ENCODE data around the gene KRT9. TPM values are rescaled to one million over a fixed set of nuclear protein-coding genes. Genes with fewer than 3 reads are reported as not detected.
"Not testable (repeated sequence)": the region's sequence is repeated elsewhere in the genome, so short reads cannot be mapped to it uniquely, and the experiment has no call there.

The KRT9 gene
- total RNA-seq, 2 donors from 2014 or later: not detected

DNA sequence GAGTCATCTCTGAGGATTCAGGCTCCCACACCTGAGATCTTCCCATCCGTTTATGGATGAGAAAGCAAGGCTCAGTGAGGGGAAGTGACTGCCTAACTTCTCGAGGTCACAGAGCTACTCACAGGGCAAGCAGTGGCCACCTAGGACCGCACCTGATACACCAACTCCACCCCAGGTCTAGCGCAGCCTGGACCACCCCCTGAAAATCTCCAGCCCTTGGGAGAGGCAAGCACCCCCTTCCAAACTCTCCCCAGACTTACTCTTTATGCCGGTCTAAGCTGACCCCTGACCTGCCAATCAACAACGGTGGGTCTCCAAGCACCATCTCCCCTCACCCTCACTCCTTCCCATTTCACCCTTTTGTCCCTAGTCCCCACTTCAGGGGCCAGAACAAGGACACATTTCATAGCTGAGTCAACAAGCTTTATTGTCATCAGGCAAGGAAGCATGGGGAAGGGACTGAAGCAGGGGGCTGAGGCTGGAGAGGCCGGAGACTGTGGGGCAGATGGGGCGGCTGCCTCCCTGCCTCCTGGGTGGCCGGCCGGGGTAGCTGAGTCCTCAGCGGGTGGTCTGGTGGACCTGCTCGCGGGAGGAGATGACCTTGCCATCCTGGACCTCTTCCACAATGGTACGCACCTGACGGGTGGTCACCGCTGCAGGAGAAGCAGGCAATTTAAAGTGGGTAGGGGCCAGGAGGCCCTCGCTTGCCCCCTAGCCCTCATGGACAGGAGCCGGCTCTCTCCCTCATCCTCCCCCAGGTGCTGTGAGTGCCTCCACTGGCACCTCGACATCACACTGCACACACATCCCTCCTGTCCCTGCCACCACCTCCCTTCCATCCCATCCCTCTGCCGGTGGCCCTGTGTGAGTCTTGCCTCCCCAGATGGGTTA lies 47.4 kb upstream of the KRT9 start:
- ATAC-seq (no peak), DNase-seq (no peak)
- Histone ChIP-seq H3K4me3 (no peak overlapping the region), H3K4me1 (no peaks in the 10 kb centered on the region), H3K9me3 (no peaks in the 10 kb centered on the region), H3K36me3 (replicated peaks in 1 of 2; ENCODE audit: insufficient read depth in 1 of 2, low read depth in 2 of 2) (no peaks in the 10 kb centered on the region), H3K27me3 (no peaks in the 10 kb centered on the region), H3K27ac (no peak overlapping the region)
- TF ChIP-seq POLR2A (IDR thresholded peaks at IDR 0.05): no peak
- TF ChIP-seq, protein P1, sequence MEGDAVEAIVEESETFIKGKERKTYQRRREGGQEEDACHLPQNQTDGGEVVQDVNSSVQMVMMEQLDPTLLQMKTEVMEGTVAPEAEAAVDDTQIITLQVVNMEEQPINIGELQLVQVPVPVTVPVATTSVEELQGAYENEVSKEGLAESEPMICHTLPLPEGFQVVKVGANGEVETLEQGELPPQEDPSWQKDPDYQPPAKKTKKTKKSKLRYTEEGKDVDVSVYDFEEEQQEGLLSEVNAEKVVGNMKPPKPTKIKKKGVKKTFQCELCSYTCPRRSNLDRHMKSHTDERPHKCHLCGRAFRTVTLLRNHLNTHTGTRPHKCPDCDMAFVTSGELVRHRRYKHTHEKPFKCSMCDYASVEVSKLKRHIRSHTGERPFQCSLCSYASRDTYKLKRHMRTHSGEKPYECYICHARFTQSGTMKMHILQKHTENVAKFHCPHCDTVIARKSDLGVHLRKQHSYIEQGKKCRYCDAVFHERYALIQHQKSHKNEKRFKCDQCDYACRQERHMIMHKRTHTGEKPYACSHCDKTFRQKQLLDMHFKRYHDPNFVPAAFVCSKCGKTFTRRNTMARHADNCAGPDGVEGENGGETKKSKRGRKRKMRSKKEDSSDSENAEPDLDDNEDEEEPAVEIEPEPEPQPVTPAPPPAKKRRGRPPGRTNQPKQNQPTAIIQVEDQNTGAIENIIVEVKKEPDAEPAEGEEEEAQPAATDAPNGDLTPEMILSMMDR (IDR thresholded peaks at IDR 0.05): no peak
- intact Hi-C loops (cut with DNase I): no loop called here
- WGBS, 2 donors: 40 to 65% methylated on average over 8 to 19 of the region's 20 CpGs

GRCh38 chr17:41618341-41619035 lies 46.6 kb upstream of the KRT9 start:
- intact Hi-C loops (cut with DNase I): no loop called here
- no peak overlapping the region for H3K27ac ChIP-seq
- no peaks in the 10 kb centered on the region for H3K27me3 ChIP-seq
- no peaks in the 10 kb centered on the region for H3K4me1 ChIP-seq
- H3K4me3 ChIP-seq: no peak overlapping the region
- 52 to 58% methylated on average over 8 to 13 of the region's 13 CpGs for WGBS, 2 donors
- ATAC-seq (no peak), DNase-seq (no peak)
- no peaks in the 10 kb centered on the region for H3K36me3 ChIP-seq (replicated peaks in 1 of 2; ENCODE audit: insufficient read depth in 1 of 2, low read depth in 2 of 2)
- TF ChIP-seq POLR2A (IDR thresholded peaks at IDR 0.05): no peak
- TF ChIP-seq, protein P1 (IDR thresholded peaks at IDR 0.05): no peak
- H3K9me3 ChIP-seq: no peaks in the 10 kb centered on the region

- Histone ChIP-seq H3K9me3 (no peaks in the 10 kb centered on the region), H3K27me3 (no peaks in the 10 kb centered on the region), H3K4me1 (no peaks in the 10 kb centered on the region), H3K36me3 (replicated peaks in 1 of 2; ENCODE audit: insufficient read depth in 1 of 2, low read depth in 2 of 2) (no peaks in the 10 kb centered on the region), H3K27ac (no peak overlapping the region), H3K4me3 (no peak overlapping the region)
- intact Hi-C loops (cut with DNase I): no loop called here
- 35 to 48% methylated on average over 9 of the region's 11 CpGs for WGBS, 2 donors
- no peak for ATAC-seq
- no peak for TF ChIP-seq POLR2A (IDR thresholded peaks at IDR 0.05)
- TF ChIP-seq, protein P1 (IDR thresholded peaks at IDR 0.05): no peak
- DNase-seq: no peak
Observed at GRCh38 chr17:41617698-41618097, 45.8 kb upstream of the KRT9 start.

- 41 to 71% methylated on average over 3 of the region's 3 CpGs for WGBS, 2 donors
- H3K9me3 ChIP-seq: no peaks in the 10 kb centered on the region
- DNase-seq: no peak
- no peaks in the 10 kb centered on the region for H3K27me3 ChIP-seq
- H3K27ac ChIP-seq: no peak overlapping the region
- H3K4me1 ChIP-seq: no peaks in the 10 kb centered on the region
- H3K4me3 ChIP-seq: no peak overlapping the region
- TF ChIP-seq, protein P1 (IDR thresholded peaks at IDR 0.05): no peak
- TF ChIP-seq POLR2A (IDR thresholded peaks at IDR 0.05): no peak
- intact Hi-C loops (cut with DNase I): no loop called here
- ATAC-seq: no peak
- no peaks in the 10 kb centered on the region for H3K36me3 ChIP-seq (replicated peaks in 1 of 2; ENCODE audit: insufficient read depth in 1 of 2, low read depth in 2 of 2)
Observed at GRCh38 chr17:41617136-41617535, 45.3 kb upstream of the KRT9 start.

GRCh38 chr17:41616486-41616885 lies 44.6 kb upstream of the KRT9 start:
- ATAC-seq; H3K4me3 ChIP-seq; H3K9me3 ChIP-seq; intact Hi-C loops (cut with DNase I); DNase-seq; H3K4me1 ChIP-seq; H3K36me3 ChIP-seq (replicated peaks in 1 of 2; ENCODE audit: insufficient read depth in 1 of 2, low read depth in 2 of 2); H3K27me3 ChIP-seq; H3K27ac ChIP-seq: not testable (repeated sequence)
- WGBS, 2 donors: 67% methylated on average over 3 of the region's 4 CpGs; no CpG with 5 or more reads in 1 of the 2 donors
